C1 segment of cervical spinal cord (tissue), 14 donors: Measurements from ENCODE around the gene SNX32.
A peak's percentile ranks its signal among the peaks of the same experiment; 100 is the strongest.

Experiments used
- DNase-seq, 14 donors: peaks; one replicate each; lab custom pipeline; 2025; lab: John Stamatoyannopoulos, UW

Gene SNX32

GRCh38 chr11:65865550-65866172, 31.9 kb downstream of the SNX32 start:
- no peak for DNase-seq

- no peak for DNase-seq
Measured at GRCh38 chr11:65866509-65867283, 32.9 kb downstream of the SNX32 start.

GRCh38 chr11:65867284-65868071, 33.7 kb downstream of the SNX32 start:
- no peak for DNase-seq

GRCh38 chr11:65868076-65868667, 34.4 kb downstream of the SNX32 start:
- DNase-seq, result peak in 3 of 14 donors; percentile 23 to 56 (median 24)

DNA sequence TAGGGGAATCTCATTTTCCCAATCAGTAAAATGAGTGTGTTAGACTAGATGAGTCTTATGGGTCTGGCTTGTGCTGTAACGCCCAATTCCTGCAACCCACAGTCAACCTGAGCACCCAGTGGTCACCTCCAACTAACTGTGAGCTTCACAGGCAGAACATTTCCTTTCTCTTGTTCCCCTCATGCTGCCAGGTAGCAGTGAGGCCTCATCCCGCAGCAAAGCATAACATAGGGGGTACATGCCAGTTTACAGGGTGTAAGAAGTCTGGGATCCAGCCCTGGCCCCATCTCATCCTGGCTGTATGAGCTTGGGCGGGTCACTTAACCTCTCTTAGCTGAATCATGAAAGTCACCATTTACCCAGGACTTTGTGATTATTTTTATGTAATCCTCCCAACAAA, 35.1 kb downstream of the SNX32 start:
- no peak for DNase-seq

DNA sequence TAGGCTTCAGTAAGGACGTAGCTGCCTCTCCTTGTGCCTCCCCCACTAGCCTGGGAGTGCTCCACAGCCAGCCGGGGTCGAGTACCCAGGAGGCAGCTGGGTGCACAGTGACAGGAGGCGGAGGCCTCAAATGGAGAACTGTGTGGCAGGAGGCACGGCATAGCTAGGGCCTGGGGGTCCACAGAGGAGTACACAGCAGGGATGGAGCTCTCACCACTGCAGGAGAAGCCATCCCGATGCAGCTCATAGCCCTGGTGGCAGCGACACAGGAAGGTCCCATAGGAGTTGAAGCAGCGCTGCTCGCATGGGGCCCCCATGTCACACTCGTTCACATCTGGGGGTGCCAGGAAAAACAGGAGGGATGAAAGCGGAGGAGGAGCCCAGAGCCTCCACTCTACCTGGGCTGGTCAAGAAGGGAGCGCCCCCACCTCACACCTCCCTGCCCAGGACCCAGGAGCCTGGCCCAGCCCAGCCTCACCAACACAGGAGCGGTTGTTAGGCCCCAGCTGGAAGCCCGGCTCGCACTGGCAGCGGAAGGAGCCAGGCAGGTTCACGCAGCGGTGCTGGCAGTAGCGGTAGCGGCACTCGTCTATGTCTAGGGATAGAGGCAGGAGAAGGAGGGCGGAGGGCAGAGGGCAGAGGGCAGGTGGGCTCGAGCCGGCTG, 36.0 kb downstream of the SNX32 start:
- DNase-seq, result no peak

DNA sequence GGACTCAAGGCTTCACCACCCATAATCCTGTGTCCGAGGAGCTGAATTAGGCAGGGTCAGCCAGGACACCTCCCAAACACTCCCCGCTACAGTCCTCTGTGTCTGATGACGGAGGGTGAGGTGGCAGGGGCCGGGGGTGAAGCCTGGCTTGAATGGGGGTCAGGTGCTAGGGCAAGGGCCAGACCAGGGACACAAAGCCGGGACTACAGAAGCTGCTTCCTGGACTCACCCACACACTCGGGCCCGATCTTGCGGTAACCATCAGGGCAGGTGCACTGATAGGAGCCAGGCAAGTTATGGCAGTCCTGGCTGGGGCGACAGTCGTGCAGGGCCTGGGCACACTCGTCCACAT, 36.5 kb downstream of the SNX32 start:
- no peak for DNase-seq

DNA sequence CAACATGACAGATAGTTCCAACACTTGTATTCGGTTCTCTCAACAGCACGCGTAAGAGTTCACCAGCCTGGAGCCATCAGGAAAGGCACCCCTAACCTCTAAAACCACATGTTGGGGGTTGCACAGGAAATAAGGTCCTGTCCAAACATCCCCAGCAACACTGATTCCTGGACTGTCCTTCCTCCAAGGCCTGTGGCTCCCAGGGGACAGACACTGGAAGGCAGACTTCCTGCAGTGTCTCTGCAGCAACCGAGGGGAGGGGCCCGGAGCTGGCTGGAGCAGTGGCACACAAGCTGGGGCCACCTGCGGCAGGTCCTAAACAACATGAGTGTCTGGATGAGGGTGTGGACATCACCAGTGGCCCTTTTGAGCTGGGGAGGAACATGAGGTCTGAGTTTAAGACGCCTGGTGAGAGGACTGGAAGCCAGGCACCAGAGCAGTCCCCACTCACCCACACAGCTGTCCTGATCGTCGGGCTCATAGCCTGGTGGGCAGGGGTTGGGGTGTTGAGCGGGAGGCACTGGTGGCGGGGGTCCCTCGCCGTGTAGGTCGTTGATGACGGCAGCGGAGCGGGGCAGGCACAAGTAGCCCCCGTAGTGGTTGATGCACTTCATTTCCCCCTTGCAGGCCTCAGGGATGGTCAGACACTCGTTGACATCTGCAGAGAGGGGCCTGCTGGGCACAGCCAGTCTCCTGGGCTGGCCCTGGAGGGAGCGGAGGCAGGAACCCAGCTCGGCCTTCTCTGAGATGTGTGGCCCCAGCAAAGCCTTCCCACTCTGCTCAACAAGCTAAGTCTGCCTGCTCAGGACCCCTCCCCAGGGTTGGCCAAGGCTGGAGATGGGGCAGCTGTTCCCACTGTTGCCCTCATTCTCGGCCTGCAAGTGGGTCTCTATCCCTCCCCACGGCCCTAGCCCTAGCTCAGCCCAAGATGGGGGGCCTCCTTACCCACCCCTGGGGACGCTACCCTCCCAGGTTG, 37.2 kb downstream of the SNX32 start:
- DNase-seq, result no peak

- DNase-seq, result no peak
Measured at GRCh38 chr11:65871811-65872548, 38.2 kb downstream of the SNX32 start.

DNA sequence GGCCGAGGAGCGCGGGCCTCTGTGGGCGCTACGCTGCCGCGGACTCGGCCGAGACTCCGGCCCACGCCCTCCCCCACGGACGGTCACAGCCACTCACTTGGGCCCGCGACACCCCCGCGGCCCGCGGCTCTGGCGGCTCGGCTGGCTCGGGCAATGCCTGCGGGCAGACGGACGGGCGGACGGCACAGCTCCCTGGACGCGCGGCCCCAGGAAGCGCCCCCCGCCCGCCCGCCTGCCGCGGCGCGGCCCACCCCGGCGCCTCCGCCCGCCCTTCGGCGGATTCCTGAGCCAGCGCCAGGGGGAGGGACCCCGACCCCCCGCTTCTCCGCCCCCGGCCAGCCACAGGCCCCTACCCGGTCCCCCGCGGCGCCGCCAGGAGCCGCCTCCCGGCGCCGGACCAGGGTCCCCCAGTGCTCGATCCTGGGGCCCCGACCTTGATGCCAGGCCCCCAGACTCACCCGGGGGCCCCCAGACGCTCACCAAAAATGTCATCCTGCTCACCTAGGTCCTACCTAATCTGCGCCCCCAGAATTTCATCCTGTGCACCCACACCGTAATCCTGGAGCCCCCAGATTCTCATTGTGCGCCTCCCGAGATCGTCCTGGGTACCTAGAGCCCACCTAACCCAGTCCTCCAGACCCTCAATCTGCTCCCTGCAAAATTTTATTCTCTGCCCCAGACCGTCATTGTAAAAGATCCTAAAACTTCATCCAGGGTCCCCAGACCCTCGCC, 39.0 kb downstream of the SNX32 start, which contains the start of gene EFEMP2:
Gene EFEMP2 (minus strand): TSS at position 215 of the 732 bp plus-strand sequence. CDS start 446 bp downstream, outside the sequence.
- peak in 3 of 14 donors; percentile 41 to 65 (median 43) for DNase-seq

GRCh38 chr11:65873318-65874156, 39.8 kb downstream of the SNX32 start:
- peak; percentile 29 to 94 (median 81) for DNase-seq

- DNase-seq, result no peak
Measured at GRCh38 chr11:65879617-65880016, 45.9 kb downstream of the SNX32 start, which contains the start of gene CTSW. CTSW (plus strand) TSS chr11:65879837; CDS start chr11:65879855, 18 bp downstream.

DNA sequence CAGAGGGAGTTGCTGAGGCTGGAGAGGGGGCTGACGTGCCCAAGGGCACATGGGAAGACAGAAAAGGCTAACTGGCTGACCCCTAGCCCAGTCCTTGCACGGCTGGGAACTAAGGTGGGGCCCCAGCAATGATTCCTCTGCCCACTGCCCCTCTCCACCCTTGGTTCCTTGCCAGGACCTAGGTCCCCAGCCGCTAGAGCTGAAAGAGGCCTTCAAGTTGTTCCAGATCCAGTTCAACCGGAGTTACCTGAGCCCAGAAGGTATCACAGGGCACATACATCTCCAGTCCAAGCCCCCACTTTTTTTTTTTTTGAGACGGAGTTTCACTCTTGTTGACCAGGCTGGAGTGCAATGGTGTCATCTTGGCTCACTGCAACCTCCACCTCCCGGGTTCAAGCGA, 46.3 kb downstream of the SNX32 start:
- no peak for DNase-seq

DNA sequence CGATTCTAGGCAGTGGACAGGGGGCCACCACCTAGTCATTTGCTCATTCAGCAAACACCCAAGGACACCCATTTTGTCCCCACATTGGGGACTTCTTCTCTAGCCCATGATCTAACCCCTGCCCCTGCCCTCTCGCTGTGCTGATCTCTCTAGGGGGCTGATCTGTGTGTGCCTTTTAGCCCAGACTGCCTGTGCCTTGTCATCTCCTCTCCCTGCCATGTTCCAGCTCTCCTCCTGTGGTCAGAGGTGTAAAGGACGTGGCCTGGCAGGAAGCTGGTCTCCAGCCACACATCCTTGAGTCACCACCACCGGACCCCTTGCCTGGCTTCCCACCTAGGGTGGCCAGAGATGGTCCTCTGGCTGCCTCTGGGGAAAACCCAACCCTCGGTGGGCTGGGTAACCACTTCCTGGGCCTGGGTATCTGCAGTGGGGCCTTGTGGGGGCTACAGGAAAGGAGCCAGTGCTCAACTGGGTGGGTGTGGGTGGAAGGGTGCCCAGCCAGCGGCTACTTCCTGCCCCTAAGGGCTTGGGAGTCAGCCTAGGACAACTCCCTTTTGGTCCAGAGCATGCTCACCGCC, 47.2 kb downstream of the SNX32 start:
- DNase-seq, result no peak

DNA sequence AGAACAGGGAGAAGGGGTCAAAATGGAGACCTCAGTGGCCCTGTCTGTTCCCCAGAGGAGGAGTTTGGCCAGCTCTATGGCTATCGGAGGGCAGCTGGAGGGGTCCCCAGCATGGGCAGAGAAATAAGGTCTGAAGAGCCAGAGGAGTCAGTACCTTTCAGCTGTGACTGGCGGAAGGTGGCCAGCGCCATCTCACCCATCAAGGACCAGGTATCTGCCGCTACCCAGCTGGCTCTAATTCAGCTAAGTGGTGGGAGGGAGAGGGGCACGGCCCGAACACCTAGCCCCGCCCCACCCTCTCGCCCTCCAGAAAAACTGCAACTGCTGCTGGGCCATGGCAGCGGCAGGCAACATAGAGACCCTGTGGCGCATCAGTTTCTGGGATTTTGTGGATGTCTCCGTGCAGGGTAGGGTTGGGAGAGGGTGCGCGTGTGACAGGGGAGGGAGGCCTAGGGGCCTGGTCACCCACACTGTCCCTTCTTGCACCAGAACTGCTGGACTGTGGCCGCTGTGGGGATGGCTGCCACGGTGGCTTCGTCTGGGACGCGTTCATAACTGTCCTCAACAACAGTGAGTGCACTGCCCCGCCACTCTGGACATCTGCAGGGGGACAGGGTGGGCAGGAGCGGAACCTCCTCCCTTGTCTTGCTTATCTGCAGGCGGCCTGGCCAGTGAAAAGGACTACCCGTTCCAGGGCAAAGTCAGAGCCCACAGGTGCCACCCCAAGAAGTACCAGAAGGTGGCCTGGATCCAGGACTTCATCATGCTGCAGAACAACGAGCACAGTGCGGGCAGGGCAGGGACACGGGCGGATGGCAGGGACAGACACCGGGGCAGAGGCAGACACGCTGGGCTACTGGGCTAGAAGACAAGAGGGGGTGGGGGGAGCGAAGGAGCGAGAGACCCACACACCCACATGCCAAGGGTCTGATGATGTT, 48.6 kb downstream of the SNX32 start:
- no peak for DNase-seq

DNA sequence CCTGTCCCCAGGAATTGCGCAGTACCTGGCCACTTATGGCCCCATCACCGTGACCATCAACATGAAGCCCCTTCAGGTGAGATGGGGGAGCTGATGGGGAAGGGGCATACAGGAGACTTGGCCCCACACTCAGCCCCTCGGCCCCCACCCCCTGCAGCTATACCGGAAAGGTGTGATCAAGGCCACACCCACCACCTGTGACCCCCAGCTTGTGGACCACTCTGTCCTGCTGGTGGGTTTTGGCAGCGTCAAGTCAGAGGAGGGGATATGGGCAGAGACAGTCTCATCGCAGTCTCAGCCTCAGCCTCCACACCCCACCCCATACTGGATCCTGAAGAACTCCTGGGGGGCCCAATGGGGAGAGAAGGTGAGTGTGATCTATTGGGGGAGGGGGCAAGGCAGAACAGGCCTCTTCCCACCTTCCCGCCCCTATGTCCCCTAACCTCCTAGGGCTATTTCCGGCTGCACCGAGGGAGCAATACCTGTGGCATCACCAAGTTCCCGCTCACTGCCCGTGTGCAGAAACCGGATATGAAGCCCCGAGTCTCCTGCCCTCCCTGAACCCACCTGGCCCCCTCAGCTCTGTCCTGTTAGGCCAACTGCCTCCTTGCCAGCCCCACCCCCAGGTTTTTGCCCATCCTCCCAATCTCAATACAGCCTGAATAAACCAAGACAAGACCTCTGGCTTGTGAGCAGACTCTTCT, 49.4 kb downstream of the SNX32 start:
- DNase-seq, result no peak
